Nephron progenitor cell (in vitro differentiated cells): ENCODE measurements around the gene PPP2R5A.

Source experiments
- DNase-seq: peaks from one replicate; pipeline ENCODE4 v3.0.0; 2021
- H3K27ac Mint-ChIP-seq: 2 replicates; pipeline ENCODE4 v1.8.0; 2021; ENCODE audit warnings: mild to moderate bottlenecking, moderate library complexity, mixed read lengths
- H3K27me3 Mint-ChIP-seq: 2 replicates; pipeline ENCODE4 v1.8.0; 2021; ENCODE audit warnings: mild to moderate bottlenecking, low read depth, mixed read lengths; ENCODE audit not compliant: poor library complexity
- H3K36me3 Mint-ChIP-seq: 2 replicates; pipeline ENCODE4 v1.8.0; 2021; ENCODE audit warnings: low read depth, mixed read lengths
- H3K4me1 Mint-ChIP-seq: 2 replicates; pipeline ENCODE4 v1.8.0; 2021; ENCODE audit warnings: mixed read lengths
- H3K4me3 Mint-ChIP-seq: 2 replicates; pipeline ENCODE4 v1.8.0; 2021; ENCODE audit warnings: mild to moderate bottlenecking, moderate library complexity, mixed read lengths
- H3K9me3 Mint-ChIP-seq: 2 replicates; pipeline ENCODE4 v1.8.0; 2021; ENCODE audit warnings: mild to moderate bottlenecking, moderate library complexity, mixed read lengths
- CTCF ChIP-seq: fragments of 200-600 bp; sonication (generic); IDR thresholded peaks from 2 replicates; pipeline ENCODE4 v1.5.0; 2021; ENCODE audit warnings: antibody characterized with exemption

The PPP2R5A gene

GRCh38 chr1:212241501-212241900 lies 43.7 kb upstream of the PPP2R5A start:
- H3K4me3 Mint-ChIP-seq = no peak overlapping the region
- no peak for TF ChIP-seq CTCF
- H3K4me1 Mint-ChIP-seq = peaks cover 23% of the 10 kb centered on the region
- DNase-seq = no peak
- no peaks in the 10 kb centered on the region for H3K36me3 Mint-ChIP-seq
- H3K27me3 Mint-ChIP-seq = no peaks in the 10 kb centered on the region
- no peaks in the 10 kb centered on the region for H3K9me3 Mint-ChIP-seq
- H3K27ac Mint-ChIP-seq = no peak overlapping the region

DNA sequence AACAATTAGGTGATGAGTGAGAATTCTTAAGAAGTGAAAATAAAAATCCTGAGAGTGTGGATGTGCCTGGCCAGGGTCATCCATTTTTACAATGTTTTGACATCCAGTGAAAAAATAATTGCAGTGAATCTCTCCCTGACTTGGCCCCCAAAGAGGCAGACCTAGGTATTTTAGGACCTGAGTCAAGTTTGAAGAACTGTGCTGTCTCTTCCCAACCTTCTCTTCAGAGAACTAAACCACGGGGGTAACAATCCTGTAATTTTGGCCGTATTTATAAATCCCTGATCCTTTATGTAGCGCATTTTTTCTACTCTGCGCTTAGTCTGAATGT lies 43.3 kb upstream of the PPP2R5A start:
- no peak for DNase-seq
- no peak for TF ChIP-seq CTCF
- no peaks in the 10 kb centered on the region for H3K9me3 Mint-ChIP-seq
- no peaks in the 10 kb centered on the region for H3K27me3 Mint-ChIP-seq
- H3K36me3 Mint-ChIP-seq = no peaks in the 10 kb centered on the region
- peaks cover 23% of the 10 kb centered on the region for H3K4me1 Mint-ChIP-seq
- no peak overlapping the region for H3K27ac Mint-ChIP-seq
- no peak overlapping the region for H3K4me3 Mint-ChIP-seq

DNA sequence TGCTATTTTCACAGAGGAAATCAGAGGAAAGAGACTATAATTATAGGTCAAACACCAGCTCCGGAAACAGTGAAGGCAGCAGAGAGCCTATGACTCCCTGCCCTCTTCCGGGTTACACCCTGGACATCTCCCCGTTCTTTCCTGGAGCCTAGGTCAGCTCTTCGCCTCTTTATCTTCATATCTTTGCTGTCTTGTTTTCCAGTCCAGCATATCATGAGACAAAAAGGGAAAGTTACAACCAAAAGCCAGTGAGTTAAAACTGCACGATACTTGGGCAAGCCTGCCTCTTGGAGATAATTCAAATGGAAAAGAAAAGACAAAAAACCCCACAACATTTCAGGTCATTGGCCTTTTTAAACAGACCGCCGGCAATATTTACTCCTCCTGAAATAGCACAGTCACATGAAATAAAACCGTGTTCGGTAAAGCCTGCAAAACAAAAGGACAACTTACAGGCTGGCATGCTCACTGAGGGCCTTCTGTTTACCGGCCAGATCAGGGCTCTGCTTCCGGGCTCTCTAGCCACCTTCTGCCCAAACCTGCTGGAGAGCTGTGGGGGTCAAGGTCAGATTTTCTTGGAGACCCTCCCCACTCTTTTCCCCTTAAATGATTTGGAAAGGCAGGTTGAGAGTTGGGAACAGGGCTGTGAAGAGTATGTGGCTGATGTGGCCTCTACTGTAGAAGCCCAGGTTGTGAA lies 42.8 kb upstream of the PPP2R5A start:
- H3K4me3 Mint-ChIP-seq = no peak overlapping the region
- H3K36me3 Mint-ChIP-seq = no peaks in the 10 kb centered on the region
- H3K9me3 Mint-ChIP-seq = no peaks in the 10 kb centered on the region
- no peaks in the 10 kb centered on the region for H3K27me3 Mint-ChIP-seq
- TF ChIP-seq CTCF = no peak
- no peak overlapping the region for H3K27ac Mint-ChIP-seq
- H3K4me1 Mint-ChIP-seq = peaks cover 23% of the 10 kb centered on the region
- no peak for DNase-seq

- H3K4me1 Mint-ChIP-seq = peaks cover 23% of the 10 kb centered on the region
- H3K27ac Mint-ChIP-seq = no peak overlapping the region
- no peak for DNase-seq
- no peaks in the 10 kb centered on the region for H3K36me3 Mint-ChIP-seq
- no peaks in the 10 kb centered on the region for H3K27me3 Mint-ChIP-seq
- H3K4me3 Mint-ChIP-seq = no peak overlapping the region
- H3K9me3 Mint-ChIP-seq = no peaks in the 10 kb centered on the region
- TF ChIP-seq CTCF = no peak
Measured at GRCh38 chr1:212242985-212243308, 42.3 kb upstream of the PPP2R5A start.

GRCh38 chr1:212244441-212244840 lies 40.8 kb upstream of the PPP2R5A start:
- Mint-ChIP-seq H3K27ac (peak overlapping the region; percentile 53), H3K27me3 (no peaks in the 10 kb centered on the region), H3K4me3 (no peak overlapping the region), H3K9me3 (peaks cover 4% of the 10 kb centered on the region), H3K36me3 (no peaks in the 10 kb centered on the region), H3K4me1 (peaks cover 15% of the 10 kb centered on the region)
- no peak for TF ChIP-seq CTCF
- DNase-seq = no peak

DNA sequence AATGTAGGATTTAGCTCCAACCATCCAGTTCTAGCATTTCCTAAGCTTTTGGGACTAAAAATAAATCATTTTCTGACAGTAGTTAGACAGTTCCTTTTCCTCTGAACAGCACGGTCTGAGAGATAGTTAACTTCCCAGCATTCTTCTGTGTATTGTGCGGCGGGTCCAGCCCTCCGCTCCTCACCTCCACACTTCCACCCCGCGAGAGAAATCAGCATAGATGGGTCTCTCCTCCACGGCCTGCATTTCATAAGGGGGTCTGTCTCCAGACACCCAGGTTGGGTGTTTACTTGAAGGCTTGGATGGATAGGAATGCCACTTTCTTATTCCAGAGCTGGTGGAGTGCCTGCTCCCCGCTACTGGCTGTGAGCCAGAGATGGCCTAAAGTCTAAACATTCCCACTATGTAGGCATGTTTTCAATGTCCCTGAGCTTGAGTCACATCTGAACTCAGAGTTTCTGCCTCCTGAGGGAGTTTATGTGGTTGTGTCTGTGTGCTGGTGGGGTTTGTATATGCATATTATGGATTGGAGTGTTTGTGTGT lies 38.0 kb upstream of the PPP2R5A start:
- H3K27ac Mint-ChIP-seq = no peak overlapping the region
- H3K4me1 Mint-ChIP-seq = peaks cover 15% of the 10 kb centered on the region
- H3K4me3 Mint-ChIP-seq = no peak overlapping the region

More for the DNA sequence above, 38.0 kb upstream of the PPP2R5A start:
- Mint-ChIP-seq H3K27me3 (peaks cover 4% of the 10 kb centered on the region), H3K9me3 (peaks cover 4% of the 10 kb centered on the region), H3K36me3 (no peaks in the 10 kb centered on the region)
- DNase-seq = no peak
- no peak for TF ChIP-seq CTCF
